Fibroblast of villous mesenchyme (primary cell): ENCODE measurements around the gene CORO2B. TPM values are rescaled to one million over a fixed set of nuclear protein-coding genes. Genes with fewer than 3 reads are reported as not detected.

Experiments
- DNase-seq: peaks from one replicate; pipeline ENCODE4 v3.0.0-alpha.2; 2010; ENCODE audit warnings: low read depth
- H3K4me3 ChIP-seq: 2 replicates; pipeline ENCODE4 v1.5.1; 2011; ENCODE audit warnings: low read depth, mild to moderate bottlenecking, low read length
- CTCF ChIP-seq: IDR thresholded peaks from 2 replicates; pipeline ENCODE4 v1.5.1; 2012; ENCODE audit warnings: low read depth, mild to moderate bottlenecking, low read length; ENCODE audit not compliant: insufficient read depth
- total RNA-seq: library from RNA; depleted of rRNA; stranded (reverse); fragments of >200 nt; gene quantifications from 2 replicates; pipeline ENCODE4 v1.2.3, GENCODE V29; 2012

The CORO2B gene
- 8.7 and 9.5 TPM in 2 replicates for total RNA-seq

GRCh38 chr15:68578980-68579935 is at the start of gene CORO2B:
Gene CORO2B (plus strand): TSS chr15:68578993. CDS start chr15:68579263, 270 bp downstream.
- H3K4me3 ChIP-seq: peak within 1 kb of the TSS; percentile 54
- no peak for DNase-seq
- no peak for TF ChIP-seq CTCF

GRCh38 chr15:68531387-68532179 is 47.2 kb upstream of the CORO2B start:
- no peak overlapping the region for H3K4me3 ChIP-seq
- DNase-seq: no peak
- no peak for TF ChIP-seq CTCF

- TF ChIP-seq CTCF: no peak
- DNase-seq: peak; percentile 92
- H3K4me3 ChIP-seq: no peak overlapping the region
Measured at GRCh38 chr15:68536331-68537095, 42.3 kb upstream of the CORO2B start.

- TF ChIP-seq CTCF: no peak
- DNase-seq: no peak
- H3K4me3 ChIP-seq: no peak overlapping the region
Measured at GRCh38 chr15:68537097-68537496, 41.7 kb upstream of the CORO2B start.

- H3K4me3 ChIP-seq: no peak overlapping the region
- peak; percentile 59 for DNase-seq
- no peak for TF ChIP-seq CTCF
Measured at GRCh38 chr15:68537506-68537905, 41.3 kb upstream of the CORO2B start.

- no peak for TF ChIP-seq CTCF
- H3K4me3 ChIP-seq: no peak overlapping the region
- DNase-seq: no peak
Measured at GRCh38 chr15:68538311-68538710, 40.5 kb upstream of the CORO2B start.
